Activated CD4-positive, CD25-positive, alpha-beta regulatory T cell treated with anti-CD3 and anti-CD28 coated beads, Interleukin-2, amount 50 U/mL, for 24 hours (primary cell): ENCODE data around the gene C16orf74.

Source experiments
- ATAC-seq, 2 donors: fragments of 150-1000 bp; cut with Tn5 transposase; one replicate each; pipeline ENCODE4 v1.10.0; 2021; ENCODE audit warnings: mild to moderate bottlenecking in 1 of 2, moderate library complexity in 1 of 2

Gene C16orf74

GRCh38 chr16:85689950-85690320 is 61.0 kb downstream of the C16orf74 start:
- no peak for ATAC-seq

GRCh38 chr16:85689285-85689949 is 61.5 kb downstream of the C16orf74 start:
- ATAC-seq, result no peak

GRCh38 chr16:85688586-85689284 is 62.2 kb downstream of the C16orf74 start, which contains the start of gene GINS2:
GINS2 (minus strand) TSS chr16:85688954; CDS start chr16:85688898, 56 bp downstream.
- peak; percentile 100 for ATAC-seq

GRCh38 chr16:85687651-85688471 is 63.0 kb downstream of the C16orf74 start:
- no peak for ATAC-seq

GRCh38 chr16:85686912-85687591 is 63.8 kb downstream of the C16orf74 start:
- ATAC-seq, result no peak

- no peak for ATAC-seq
Observed at GRCh38 chr16:85685251-85685650, 65.6 kb downstream of the C16orf74 start.

- no peak for ATAC-seq
Observed at GRCh38 chr16:85683363-85683762, 67.5 kb downstream of the C16orf74 start.

GRCh38 chr16:85682516-85682915 is 68.4 kb downstream of the C16orf74 start:
- ATAC-seq, result no peak

GRCh38 chr16:85681255-85681654 is 69.6 kb downstream of the C16orf74 start:
- ATAC-seq, result no peak

- ATAC-seq, result no peak
Observed at GRCh38 chr16:85680352-85680944, 70.4 kb downstream of the C16orf74 start.

- no peak for ATAC-seq
Observed at GRCh38 chr16:85679870-85680269, 71.0 kb downstream of the C16orf74 start.

- no peak for ATAC-seq
Observed at GRCh38 chr16:85678821-85679220, 72.1 kb downstream of the C16orf74 start.

- no peak for ATAC-seq
Observed at GRCh38 chr16:85678016-85678415, 72.9 kb downstream of the C16orf74 start.

GRCh38 chr16:85677383-85677967 is 73.4 kb downstream of the C16orf74 start:
- ATAC-seq, result no peak

GRCh38 chr16:85676466-85676865 is 74.4 kb downstream of the C16orf74 start:
- ATAC-seq, result no peak

GRCh38 chr16:85675251-85675874 is 75.5 kb downstream of the C16orf74 start:
- ATAC-seq, result peak in 1 of 2 donors; percentile 6

- ATAC-seq, result peak; percentile 9 to 65
Observed at GRCh38 chr16:85674828-85675227, 76.1 kb downstream of the C16orf74 start.

- ATAC-seq, result no peak
Observed at GRCh38 chr16:85674418-85674755, 76.5 kb downstream of the C16orf74 start.

- no peak for ATAC-seq
Observed at GRCh38 chr16:85673529-85674417, 77.1 kb downstream of the C16orf74 start.

GRCh38 chr16:85670840-85671239 is 80.1 kb downstream of the C16orf74 start:
- ATAC-seq, result no peak
